Heart right ventricle (tissue), 16 donors: ENCODE results near the gene USP32. TPM values are rescaled to one million over a fixed set of nuclear protein-coding genes. Genes with fewer than 3 reads are reported as not detected.

Experiments used
- ATAC-seq, 8 donors: fragments of 200-7000 bp; cut with Tn5 transposase; one replicate each; pipeline ENCODE4 v1.9.1; 2020; ENCODE audit warnings: mild to moderate bottlenecking in 8 of 8, moderate library complexity in 8 of 8, moderate number of reproducible peaks in 1 of 8
- DNase-seq, 2 donors: peaks; one replicate each; pipeline ENCODE4 v3.0.0-alpha.2; 2020
- H3K27ac ChIP-seq, 10 donors: fragments of 200-600 bp; sonication (generic) in 2 of 10; one replicate each; pipeline versions ENCODE4 v1.5.0 to v1.8.0; 2020 to 2022; ENCODE audit warnings: mild to moderate bottlenecking in 3 of 10
- H3K27me3 ChIP-seq, 7 donors: fragments of 200-600 bp; one replicate each; pipeline ENCODE4 v1.8.0; 2021 to 2022; ENCODE audit warnings: mild to moderate bottlenecking in 2 of 7
- H3K36me3 ChIP-seq, 9 donors: fragments of 200-600 bp; sonication (generic) in 1 of 9; one replicate each; pipeline versions ENCODE4 v1.5.0 to v1.8.0; 2020 to 2022; ENCODE audit warnings: mild to moderate bottlenecking in 2 of 9
- H3K4me1 ChIP-seq, 9 donors: fragments of 200-600 bp; sonication (generic) in 1 of 9; one replicate each; pipeline versions ENCODE4 v1.5.0 to v1.8.0; 2020 to 2022; ENCODE audit warnings: mild to moderate bottlenecking in 4 of 9
- H3K4me3 ChIP-seq, 10 donors: fragments of 200-600 bp; sonication (generic) in 2 of 10; one replicate each; pipeline versions ENCODE4 v1.5.0 to v1.8.0; 2020 to 2022; ENCODE audit warnings: mild to moderate bottlenecking in 7 of 10, moderate library complexity in 2 of 10
- H3K9me3 ChIP-seq, 11 donors: fragments of 200-600 bp in 10 of 11; sonication (generic) in 2 of 11; one replicate each; pipeline versions ENCODE4 v1.5.0 to v1.8.0; 2013 to 2022; ENCODE audit warnings: mild to moderate bottlenecking in 2 of 11, control low read depth in 1 of 11, moderate library complexity in 1 of 11
- CTCF ChIP-seq, 9 donors: fragments of 200-600 bp; sonication (generic) in 2 of 9; IDR thresholded peaks; one replicate each; pipeline versions ENCODE4 v1.5.0 to v1.8.0; 2021 to 2022; ENCODE audit warnings: antibody characterized with exemption in 9 of 9, mild to moderate bottlenecking in 5 of 9, moderate library complexity in 1 of 9
- WGBS, 2 donors: extraction: QIAGEN DNeasy Blood & Tissue Kit; methylation state at CpG; one replicate each; pipeline ENCODE4 v1.1.7; 2013; ENCODE audit warnings: inconsistent platforms in 1 of 2; 5-methylcytosine and 5-hydroxymethylcytosine counted together
- intact Hi-C, 10 donors: fragments of 100-400 bp; cut with DNase I; formaldehyde crosslinking; loops; one replicate each; pipeline versions ENCODE4 v1.11.1 to v1.14.2; 2022
- polyA plus RNA-seq, 2 donors: library from polyadenylated mRNA; stranded (reverse); fragments of 200-250 nt; gene quantifications; one replicate each; pipeline ENCODE4 v1.2.3, GENCODE V29; 2013
- total RNA-seq, 10 donors: library from RNA; stranded (reverse); fragmentation: NEBNext Ultra II Directional in 3 of 10; extraction: Animal tissue kit (Norgen Biotek cat#: 25700) in 3 of 10; gene quantifications; one replicate each; pipeline versions ENCODE4 v1.2.1 to v1.2.4, GENCODE V29; 2021 to 2023
- donor health status: Arrhythmogenic right ventricular cardiomyopathy.
- donor health status: ischemic (EF 13 %, LVEDD 7.1; RV severe dilation, severe dysfunction).
- donor health status: healthy with polysubstance abuse.
- donor health status: DM: no; HTN: yes; CAD: no.
- donor health status: DM: no; HTN: no; CAD: no.
- donor health status: ischemic (EF 25% LVEDD 6.9; RV normal size, moderate dysfunction).
- donor health status: ischemic (EF 25% LVEDD 5.7; RV mildly dilated, moderate dysfunction).
- donor health status: healthy.
- donor health status: DM: yes; HTN: yes; CAD: no.
- donor health status: Ischemic cardiomyopathy.
- donor health status: ischemic (EF 35%, LVEDD 5.7; RV mildly dilated, moderate dysfunction).
- donor health status: nonischemic (EF 11% LVEDD 7.7; RV severe dilation, severe dysfunction).
- donor health status: DM: yes; HTN: yes; CAD: no.
- donor health status: PGD.
- donor health status: ischemic (EF 29% LVEDD 5.4; RV normal size, mild dysfunction).
- donor health status: nonischemic (EF 23%, LVEDD 6.1; RV moderate dilation, normal function).

Gene USP32
- total and polyA plus RNA-seq, 12 donors: 13.3 to 38.6 (median 29.3) TPM

DNA sequence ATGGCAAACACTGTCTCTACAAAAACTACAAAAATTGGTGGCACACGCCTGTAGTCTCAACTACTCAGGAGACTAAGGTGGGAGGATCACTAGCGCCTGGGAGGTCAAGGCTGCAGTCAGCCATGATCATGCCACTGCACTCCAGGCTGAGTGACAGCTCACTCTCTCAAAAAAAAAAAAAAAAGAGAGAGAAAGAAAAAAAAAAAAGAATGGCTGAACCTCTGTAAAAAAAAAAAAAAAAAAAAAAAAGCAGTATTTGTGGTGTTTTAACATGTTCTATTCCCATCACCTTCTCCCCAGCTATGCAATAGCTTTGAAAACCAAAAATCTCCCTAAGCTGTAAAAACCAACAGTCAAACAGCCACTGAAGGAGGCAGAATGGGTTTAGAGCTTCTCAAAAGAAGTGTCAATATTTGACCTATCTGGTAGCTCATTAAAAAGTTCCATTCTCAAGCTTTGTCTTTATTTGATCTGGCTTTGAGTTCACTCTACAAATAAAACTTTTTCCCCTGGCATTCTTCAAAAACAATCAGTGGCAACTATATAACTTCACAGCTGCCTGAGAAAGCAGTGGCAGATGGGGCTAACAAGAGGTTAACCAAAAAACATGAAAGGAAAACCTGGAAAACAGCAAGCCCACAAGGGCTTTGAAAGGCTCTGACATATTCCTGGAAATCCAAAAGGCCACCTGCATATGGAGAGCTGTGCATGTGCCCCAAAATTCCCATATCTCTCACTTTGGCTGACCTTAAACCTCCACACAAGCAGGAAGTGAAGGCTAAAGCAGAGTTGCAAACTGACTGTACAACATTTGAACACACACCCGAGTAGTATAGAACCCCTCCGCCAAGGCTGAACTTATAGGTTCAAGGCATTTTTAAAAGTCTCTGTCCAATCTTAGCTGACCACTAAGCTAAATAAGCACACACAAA is 36.0 kb downstream of the USP32 start:
- H3K36me3 ChIP-seq: no peaks in the 10 kb centered on the region
- H3K27me3 ChIP-seq: no peaks in the 10 kb centered on the region
- TF ChIP-seq CTCF (IDR thresholded peaks at IDR 0.05): no peak
- H3K4me3 ChIP-seq: no peak overlapping the region
- intact Hi-C loops: no loop called here
- H3K4me1 ChIP-seq: peaks cover 0 to 41% (median 11%) of the 10 kb centered on the region in 9 donors
- no peak for ATAC-seq
- peak overlapping the region in 1 of 10 donors; percentile 34 for H3K27ac ChIP-seq
- H3K9me3 ChIP-seq: peaks cover 0 to 4% (median 0%) of the 10 kb centered on the region in 11 donors
- WGBS, 2 donors: 98 to 99% methylated on average over 4 of the region's 4 CpGs
- DNase-seq: no peak

DNA sequence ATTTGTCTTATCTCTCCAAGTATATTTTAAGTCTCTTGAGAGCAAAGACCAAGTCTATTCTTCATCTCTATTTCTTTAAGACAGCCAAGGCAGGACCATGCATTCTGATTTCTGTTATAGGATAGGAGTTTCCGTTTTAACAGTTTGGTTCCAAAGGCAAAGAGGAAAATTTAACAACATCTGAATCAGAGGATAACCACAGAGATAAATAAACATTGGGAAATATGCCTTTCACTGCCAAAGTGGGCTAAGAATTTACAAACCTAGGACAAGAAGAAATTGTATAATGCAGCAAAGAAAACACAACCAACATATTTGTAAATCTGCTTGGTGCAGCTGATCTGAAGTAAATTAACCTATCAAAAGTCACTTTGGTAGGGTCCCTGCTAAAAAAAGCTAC is 37.7 kb downstream of the USP32 start:
- intact Hi-C loops: no loop called here
- no peaks in the 10 kb centered on the region for H3K36me3 ChIP-seq
- ATAC-seq (peak in 1 of 8 donors; percentile 33), DNase-seq (no peak)
- H3K4me3 ChIP-seq: no peak overlapping the region
- H3K27me3 ChIP-seq: no peaks in the 10 kb centered on the region
- H3K4me1 ChIP-seq: peaks cover 0 to 41% (median 11%) of the 10 kb centered on the region in 9 donors
- 39 to 56% methylated on average over 1 of the region's 1 CpG for WGBS, 2 donors
- H3K27ac ChIP-seq: no peak overlapping the region
- TF ChIP-seq CTCF (IDR thresholded peaks at IDR 0.05): no peak
- peaks cover 0 to 4% (median 0%) of the 10 kb centered on the region in 11 donors for H3K9me3 ChIP-seq

GRCh38 chr17:60353773-60354172 is 38.2 kb downstream of the USP32 start:
- DNase-seq (no peak), ATAC-seq (no peak)
- H3K4me1 ChIP-seq: peaks cover 0 to 40% (median 11%) of the 10 kb centered on the region in 9 donors
- no peak overlapping the region for H3K4me3 ChIP-seq
- no peak overlapping the region for H3K27ac ChIP-seq
- no peak for TF ChIP-seq CTCF (IDR thresholded peaks at IDR 0.05)
- H3K9me3 ChIP-seq: peaks cover 0 to 4% (median 0%) of the 10 kb centered on the region in 11 donors
- 90% methylated on average over 4 of the region's 4 CpGs for WGBS, 2 donors
- intact Hi-C loops: no loop called here
- H3K36me3 ChIP-seq: no peaks in the 10 kb centered on the region
- H3K27me3 ChIP-seq: no peaks in the 10 kb centered on the region

- no peaks in the 10 kb centered on the region for H3K27me3 ChIP-seq
- no peak for TF ChIP-seq CTCF (IDR thresholded peaks at IDR 0.05)
- DNase-seq (no peak), ATAC-seq (no peak)
- H3K4me3 ChIP-seq: no peak overlapping the region
- no peaks in the 10 kb centered on the region for H3K36me3 ChIP-seq
- peaks cover 0 to 4% (median 0%) of the 10 kb centered on the region in 11 donors for H3K9me3 ChIP-seq
- intact Hi-C loops: no loop called here
- WGBS, 2 donors: 98 to 99% methylated on average over 4 of the region's 4 CpGs
- H3K27ac ChIP-seq: no peak overlapping the region
- H3K4me1 ChIP-seq: peaks cover 0 to 28% (median 11%) of the 10 kb centered on the region in 9 donors
Measured at GRCh38 chr17:60352569-60352968, 39.4 kb downstream of the USP32 start.
